ENCODE data around the gene HGFAC.

- no peak for TF ChIP-seq POLR2AphosphoS5 (IDR thresholded peaks at IDR 0.05)
- TF ChIP-seq CTCF (IDR thresholded peaks at IDR 0.05), result no peak
- TF ChIP-seq POLR2A (IDR thresholded peaks at IDR 0.05), result no peak
These were observed 47.7 kb downstream of the HGFAC start for GRCh38 chr4:3489451-3489962.

Data from sigmoid colon (tissue), 4 donors.